Measurements from ENCODE around the gene RAB39B.
"Not testable (repeated sequence)": the region's sequence is repeated elsewhere in the genome, so short reads cannot be mapped to it uniquely, and the experiment has no call there.

Gene RAB39B, protein sequence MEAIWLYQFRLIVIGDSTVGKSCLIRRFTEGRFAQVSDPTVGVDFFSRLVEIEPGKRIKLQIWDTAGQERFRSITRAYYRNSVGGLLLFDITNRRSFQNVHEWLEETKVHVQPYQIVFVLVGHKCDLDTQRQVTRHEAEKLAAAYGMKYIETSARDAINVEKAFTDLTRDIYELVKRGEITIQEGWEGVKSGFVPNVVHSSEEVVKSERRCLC

DNA sequence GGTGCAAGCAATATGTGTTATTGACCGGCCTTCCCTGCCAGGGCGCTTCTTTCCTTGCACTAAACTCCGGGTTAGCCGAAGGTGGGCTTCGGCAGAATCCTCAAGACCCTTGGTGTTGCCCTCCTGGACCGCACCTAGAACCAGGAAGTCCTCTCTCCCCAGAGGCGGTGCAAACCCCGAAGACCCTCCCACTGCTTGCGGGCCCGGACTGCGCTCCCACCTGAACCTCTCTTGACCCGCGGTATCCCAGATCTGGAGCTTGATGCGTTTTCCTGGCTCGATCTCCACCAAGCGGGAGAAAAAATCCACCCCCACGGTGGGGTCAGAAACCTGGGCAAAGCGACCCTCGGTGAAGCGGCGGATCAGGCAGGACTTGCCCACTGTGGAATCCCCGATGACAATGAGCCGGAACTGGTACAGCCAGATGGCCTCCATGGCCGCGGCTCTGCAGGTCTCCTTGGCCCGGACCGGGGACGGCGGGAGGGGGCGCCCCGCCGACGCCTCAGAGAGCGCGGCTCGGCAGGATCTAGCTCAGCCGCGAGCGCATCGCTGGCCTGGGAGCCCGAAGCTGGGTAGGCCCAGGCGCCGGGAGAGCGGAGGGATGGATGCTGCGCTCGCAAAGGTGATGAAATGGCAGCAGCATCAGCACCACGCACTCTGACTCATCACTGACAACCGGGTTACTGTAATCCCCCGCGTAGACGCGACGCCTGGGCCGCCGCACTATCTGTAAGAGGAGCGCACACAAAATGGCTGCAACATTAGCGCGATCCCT is at the start of gene RAB39B:
Gene RAB39B, minus strand, starts transcription at position 638 of the 775 bp plus-strand sequence. Its CDS starts 203 bp downstream, at position 435.
- DNase-seq, result peak; percentile 71

GRCh38 chrX:155313766-155314165 is 49.5 kb upstream of the RAB39B start:
- no peak for DNase-seq

- no peak for DNase-seq
Observed at GRCh38 chrX:155293771-155294170, 29.5 kb upstream of the RAB39B start.

DNA sequence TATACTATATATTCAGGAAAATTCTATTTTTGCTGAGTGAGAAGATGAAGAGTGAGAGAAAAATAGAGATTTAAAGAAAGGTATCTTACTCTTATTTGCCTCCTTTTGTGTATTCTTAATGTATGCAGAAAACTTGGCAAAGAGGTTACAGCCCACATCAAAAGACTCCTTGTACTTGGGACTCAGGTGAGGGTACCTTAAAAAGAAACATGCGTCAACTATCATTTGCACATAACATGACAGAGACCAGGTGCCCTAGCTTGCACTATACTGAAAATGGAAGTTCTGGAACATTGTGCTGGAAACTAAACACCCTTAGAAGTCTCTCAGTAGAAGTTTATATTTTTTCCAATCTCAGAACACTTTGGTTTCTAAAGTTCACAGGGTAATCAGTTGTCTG is 15.6 kb upstream of the RAB39B start:
- no peak for DNase-seq

GRCh38 chrX:155270969-155271368 is 6.7 kb upstream of the RAB39B start:
- DNase-seq, result no peak

DNA sequence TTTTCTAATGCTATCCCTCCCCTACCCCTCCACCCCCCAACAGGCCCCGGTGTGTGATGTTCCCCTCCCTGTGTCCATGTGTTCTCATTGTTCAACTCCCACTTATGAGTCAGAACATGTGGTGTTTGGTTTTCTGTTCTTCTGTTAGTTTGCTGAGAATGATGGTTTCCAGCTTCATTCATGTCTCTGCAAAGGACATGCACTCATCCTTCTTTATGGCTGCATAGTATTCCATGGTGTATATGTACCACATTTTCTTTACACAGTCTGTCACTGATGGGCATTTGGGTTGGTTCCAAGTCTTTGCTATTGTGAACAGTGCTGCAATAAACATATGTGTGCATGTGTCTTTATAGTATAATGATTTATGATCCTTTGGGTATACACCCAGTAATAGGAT is 3.7 kb upstream of the RAB39B start:
- DNase-seq, result not testable (repeated sequence)

DNA sequence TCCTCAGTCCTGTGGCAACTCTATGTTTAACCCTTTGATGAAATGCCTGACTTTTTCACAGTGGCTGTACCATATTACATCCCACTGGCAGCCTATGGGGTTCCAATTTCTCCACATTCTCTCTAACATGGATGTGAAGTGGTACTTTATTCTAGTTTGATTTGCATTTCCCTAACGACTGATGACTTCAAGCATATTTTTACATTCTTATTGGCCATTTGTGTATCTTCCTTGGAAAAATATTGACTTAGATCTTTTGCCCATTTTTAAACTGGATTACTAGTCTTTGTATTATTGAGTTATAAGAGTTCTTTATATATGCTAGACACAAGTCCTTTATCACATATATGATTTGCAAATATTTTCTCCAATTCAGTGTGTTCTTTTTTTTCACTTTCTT is 2.1 kb upstream of the RAB39B start:
- DNase-seq, result no peak

GRCh38 chrX:155262970-155263754 is 1.1 kb downstream of the RAB39B start:
- DNase-seq, result no peak

GRCh38 chrX:155259752-155260151 is 4.5 kb downstream of the RAB39B start:
- no peak for DNase-seq

DNA sequence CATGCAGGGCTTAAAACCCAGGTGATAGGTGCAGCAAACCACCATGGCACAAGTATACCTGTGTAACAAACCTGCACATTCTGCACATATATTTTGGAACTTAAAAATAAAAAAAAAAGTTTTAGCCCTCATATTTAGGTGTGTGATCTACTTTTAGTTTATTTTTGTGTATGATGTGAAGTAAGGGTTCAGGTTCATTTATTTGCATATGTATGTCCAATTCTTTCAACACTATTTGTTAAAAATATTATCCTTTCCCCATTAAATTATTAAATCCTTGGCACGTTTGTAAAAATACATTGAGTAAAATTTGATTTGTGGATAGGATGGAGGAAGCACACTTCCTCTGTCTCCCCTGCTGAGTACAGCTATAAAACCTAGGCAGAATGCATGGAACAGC is 12.9 kb downstream of the RAB39B start:
- no peak for DNase-seq

- DNase-seq, result no peak
Observed at GRCh38 chrX:155247497-155247896, 16.8 kb downstream of the RAB39B start.

GRCh38 chrX:155246748-155247147 is 17.5 kb downstream of the RAB39B start:
- DNase-seq, result no peak

- no peak for DNase-seq
Observed at GRCh38 chrX:155242300-155242699, 22.0 kb downstream of the RAB39B start.

GRCh38 chrX:155237719-155238118 is 26.6 kb downstream of the RAB39B start:
- no peak for DNase-seq

DNA sequence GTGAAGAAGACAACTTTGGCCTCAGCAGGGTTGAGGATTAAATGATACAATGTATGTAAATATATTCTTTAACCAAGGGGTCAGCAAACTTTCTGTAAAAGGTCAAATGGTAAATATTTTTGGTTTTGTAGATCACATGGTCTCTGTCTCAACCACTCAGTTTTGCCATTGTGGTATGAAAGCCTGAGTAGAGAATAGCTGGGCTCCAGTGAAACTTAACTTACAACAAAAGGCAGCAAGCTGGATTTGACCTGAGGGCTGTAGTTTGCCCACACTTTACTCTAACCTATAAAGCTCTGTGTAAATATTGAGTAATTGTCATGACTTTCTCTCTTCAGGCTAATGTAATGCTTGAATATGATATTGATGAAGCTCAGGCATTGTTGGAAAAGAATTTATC is 28.4 kb downstream of the RAB39B start:
- no peak for DNase-seq

- DNase-seq, result no peak
Observed at GRCh38 chrX:155231163-155231562, 33.1 kb downstream of the RAB39B start.

DNA sequence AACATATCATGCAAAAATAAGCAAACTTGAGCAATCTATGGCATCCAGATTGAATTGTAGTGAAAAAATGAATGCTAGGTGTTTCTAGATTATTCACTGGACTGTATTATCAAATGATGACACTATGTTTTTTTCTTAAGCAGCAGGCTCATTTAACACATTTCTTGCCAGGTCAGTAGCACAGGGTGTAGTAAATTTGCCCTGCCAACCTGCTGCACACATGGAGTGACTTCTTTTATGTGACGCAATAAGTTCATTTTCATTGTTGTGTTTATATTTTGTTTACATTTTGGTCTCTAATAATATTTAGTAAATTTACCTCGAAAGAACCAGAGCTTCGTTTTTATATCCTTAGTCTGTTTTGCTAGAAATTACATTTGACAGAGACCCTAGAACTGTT is 38.5 kb downstream of the RAB39B start:
- no peak for DNase-seq

DNA sequence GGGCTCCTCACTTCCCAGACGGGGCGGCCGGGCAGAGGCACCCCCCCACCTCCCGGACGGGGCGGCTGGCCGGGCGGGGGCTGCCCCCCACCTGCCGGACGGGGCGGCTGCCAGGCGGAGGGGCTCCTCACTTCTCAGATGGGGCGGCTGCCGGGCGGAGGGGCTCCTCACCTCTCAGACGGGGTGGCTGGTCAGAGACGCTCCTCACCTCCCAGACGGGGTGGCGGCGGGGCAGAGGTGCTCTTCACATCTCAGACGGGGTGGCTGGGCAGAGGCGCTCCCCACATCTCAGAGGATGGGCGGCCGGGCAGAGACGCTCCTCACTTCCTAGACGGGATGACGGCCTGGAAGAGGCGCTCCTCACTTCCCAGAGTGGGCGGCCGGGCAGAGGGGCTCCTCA is 40.5 kb downstream of the RAB39B start:
- not testable (repeated sequence) for DNase-seq

- no peak for DNase-seq
Observed at GRCh38 chrX:155221351-155221750, 42.9 kb downstream of the RAB39B start.

GRCh38 chrX:155218777-155219176 is 45.5 kb downstream of the RAB39B start:
- DNase-seq, result no peak

- no peak for DNase-seq
Observed at GRCh38 chrX:155216940-155217440, 47.3 kb downstream of the RAB39B start.

DNA sequence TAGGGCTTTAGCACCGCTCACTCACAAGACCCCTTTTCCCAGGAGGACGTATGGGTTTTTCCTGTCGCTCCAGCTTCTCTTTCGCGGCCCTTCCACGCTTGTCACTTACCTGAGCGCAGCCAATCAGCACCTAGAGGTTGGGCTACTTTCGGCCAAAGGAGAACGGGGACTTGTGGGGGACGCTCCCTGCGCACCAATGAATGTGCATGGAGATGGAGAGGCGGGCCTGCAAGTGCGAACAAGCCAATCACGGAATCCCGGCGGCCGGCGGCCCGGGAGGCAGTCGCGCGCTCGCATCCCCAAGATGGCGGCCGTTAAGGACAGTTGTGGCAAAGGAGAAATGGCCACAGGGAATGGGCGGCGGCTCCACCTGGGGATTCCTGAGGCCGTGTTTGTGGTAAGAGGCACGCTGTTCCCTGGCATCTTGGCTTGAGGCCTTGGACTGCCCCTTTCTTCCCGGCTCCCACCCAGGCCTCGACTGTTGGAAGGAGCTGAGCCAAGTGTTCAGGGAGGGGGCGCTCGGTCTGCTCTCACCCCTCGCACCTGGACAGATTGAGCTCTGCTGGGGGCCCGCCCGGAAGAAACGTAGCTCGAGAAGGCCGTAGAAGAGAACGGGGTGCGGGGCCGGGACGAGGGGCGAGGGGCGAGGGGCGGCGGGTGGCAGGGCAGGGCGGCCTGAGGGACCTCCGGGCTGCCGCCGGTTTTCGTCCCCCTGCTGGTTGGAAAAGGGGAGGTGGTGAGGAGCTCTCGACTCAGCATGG is 47.9 kb downstream of the RAB39B start, which contains the start of gene VBP1:
Gene VBP1, plus strand, starts transcription at position 282 of the 761 bp plus-strand sequence. Its CDS starts 23 bp downstream, at position 305.
- DNase-seq, result peak; percentile 87
